Ramos (cell line): ENCODE results near the gene WDFY2.
"Not testable (repeated sequence)": the region's sequence is repeated elsewhere in the genome, so short reads cannot be mapped to it uniquely, and the experiment has no call there.

ENCODE experiments used
- in situ Hi-C: fragments of 300-500 bp; cut with MboI; formaldehyde crosslinking; loops from one replicate; pipeline ENCODE4 v1.14.3; 2022; ENCODE audit warnings: low sequenced_read_pairs; ENCODE audit not compliant: unreplicated experiment

Gene WDFY2

DNA sequence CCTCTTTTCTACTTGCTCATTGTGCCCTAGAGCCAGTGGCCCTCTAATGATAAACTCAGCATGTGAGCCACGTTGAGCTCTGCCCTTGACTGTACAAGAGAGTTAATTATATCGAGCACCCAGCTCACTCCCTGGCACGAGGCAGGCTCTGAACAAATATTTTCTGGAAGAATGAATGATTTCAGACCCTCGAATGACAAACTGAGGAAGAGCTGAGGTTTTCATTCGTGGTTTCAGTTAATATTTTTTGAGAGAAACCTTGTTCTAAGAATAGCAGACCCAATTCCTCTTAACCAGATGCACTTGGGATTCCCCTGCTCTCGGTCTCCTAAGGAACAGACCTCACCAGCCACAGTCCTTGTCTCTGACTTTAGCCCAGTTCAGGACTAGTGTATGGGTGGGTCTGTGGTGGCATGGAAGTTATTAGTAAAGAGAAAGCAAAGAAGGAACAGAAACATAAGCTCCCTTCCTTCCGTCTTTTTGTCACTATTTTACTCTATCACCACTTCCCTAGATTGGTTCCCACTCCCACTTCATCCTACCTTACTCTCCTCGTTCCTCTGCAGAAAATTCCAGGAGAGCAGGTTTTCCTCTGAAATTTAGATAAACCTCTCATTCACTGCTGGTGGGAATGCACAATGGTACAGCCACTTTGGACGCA, 22.1 kb upstream of the WDFY2 start:
- in situ Hi-C loops = no loop called here

DNA sequence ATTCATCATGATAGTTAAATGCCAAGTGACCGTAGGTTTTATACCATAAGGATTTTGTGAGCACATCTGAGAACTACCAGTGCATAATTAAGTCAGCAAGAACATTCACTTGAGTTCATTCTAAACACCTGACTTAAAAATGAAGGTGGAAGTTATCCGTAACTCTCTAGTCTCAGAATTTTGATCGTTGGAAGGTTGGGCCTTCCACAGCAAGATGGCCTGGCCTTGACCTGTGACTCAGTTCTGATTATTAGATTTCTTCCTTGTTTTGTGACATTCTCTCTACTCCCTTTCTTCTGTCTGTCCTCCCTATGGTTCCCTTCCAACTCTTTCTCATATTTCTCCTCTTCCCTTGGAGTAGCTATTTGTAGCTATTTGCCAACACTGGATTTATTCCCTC, 20.0 kb upstream of the WDFY2 start:
- in situ Hi-C loops = no loop called here

GRCh38 chr13:51564671-51565070, 19.6 kb upstream of the WDFY2 start:
- in situ Hi-C loops = no loop called here

DNA sequence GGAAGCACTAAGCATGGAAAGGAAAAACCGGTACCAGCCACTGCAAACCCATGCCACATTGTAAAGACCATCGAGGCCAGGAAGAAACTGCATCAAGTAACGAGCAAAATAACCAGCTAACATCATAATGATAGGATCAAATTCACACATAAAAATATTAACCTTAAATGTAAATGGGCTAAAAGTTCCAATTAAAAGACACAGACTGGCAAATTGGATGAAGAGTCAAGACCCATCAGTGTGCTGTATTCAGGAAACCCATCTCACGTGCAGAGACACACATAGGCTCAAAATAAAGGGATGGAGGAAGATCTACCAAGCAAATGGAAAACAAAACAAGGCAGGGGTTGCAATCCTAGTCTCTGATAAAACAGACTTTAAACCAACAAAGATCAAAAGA, 15.3 kb upstream of the WDFY2 start:
- in situ Hi-C loops = not testable (repeated sequence)

GRCh38 chr13:51576754-51577153, 7.5 kb upstream of the WDFY2 start:
- in situ Hi-C loops = loop anchor here (25.0 kb wide), 1 partner anchor 211 kb away; no protein-coding TSS in a partner anchor

DNA sequence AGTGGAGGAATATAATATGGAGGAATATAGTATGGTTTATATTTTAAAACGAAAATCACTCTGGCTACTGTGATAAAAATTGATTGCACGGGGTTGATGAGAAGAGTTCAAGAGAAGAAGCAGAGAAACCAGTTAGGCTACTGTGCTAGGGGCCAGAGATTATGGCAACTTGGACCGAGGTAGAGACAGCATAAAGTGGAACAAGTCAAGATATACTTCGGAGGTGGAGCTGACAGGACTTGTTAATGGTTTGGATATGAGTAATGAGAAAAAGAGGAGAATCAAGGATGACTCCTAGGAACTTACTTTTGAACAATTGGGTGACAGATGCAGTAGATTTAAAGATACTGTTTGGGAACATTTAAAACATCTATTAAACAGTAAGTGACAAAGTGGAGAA, 6.6 kb upstream of the WDFY2 start:
- in situ Hi-C loops = loop anchor here (25.0 kb wide), 1 partner anchor 210 kb away; no protein-coding TSS in a partner anchor

DNA sequence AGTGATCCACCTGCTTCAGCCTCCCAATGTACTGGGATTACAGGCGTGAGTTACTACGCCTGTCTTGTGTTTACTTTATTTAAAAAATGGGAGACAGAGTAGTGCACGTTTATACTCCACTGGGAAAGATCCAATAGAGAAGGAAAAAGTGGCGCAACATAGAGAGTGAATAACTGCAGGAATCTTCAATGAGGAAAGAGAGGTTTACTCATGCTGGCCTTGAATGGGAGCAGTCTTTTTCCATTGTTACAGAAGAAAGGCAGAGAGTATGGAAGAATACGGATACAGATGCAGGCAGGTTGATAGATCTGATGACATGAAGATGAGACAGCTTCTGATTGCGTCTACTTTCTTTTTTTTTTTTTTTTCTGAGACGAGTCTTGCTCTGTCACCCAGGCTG, 4.6 kb upstream of the WDFY2 start:
- in situ Hi-C loops = loop anchor here (25.0 kb wide), 1 partner anchor 208 kb away; no protein-coding TSS in a partner anchor

DNA sequence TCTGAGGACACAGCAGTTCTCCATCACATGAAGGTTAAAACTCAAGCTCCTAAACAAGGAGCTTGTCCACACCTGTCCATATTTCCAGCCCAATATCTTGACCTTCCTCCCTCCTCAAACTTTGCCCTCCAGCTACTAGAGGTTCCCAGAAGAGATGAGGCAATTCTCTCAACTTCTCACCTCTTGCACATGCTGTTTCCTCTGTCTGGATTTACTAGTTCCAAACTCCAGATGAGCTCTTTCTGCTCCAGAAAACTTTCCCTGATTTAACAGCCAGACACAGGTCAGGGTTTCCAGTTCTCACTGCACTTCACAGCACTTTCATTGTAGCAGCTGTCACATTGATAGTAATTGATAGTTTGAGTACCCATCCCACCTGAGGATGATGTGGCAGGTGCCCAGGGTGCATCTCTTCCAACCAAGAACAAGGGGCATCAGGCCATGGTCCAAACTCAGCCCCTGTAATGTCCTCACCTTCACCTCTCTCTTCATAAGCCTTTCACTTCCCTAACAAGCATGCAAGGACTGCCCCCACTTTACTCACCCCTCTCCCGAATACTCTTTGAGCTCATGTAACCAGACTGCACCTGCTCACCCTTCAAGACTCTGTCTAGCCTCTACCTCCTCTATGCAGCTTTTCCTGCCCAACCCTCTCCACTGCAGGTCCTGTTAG, 3.0 kb upstream of the WDFY2 start:
- in situ Hi-C loops = loop anchor here (25.0 kb wide), 1 partner anchor 206 kb away; no protein-coding TSS in a partner anchor

DNA sequence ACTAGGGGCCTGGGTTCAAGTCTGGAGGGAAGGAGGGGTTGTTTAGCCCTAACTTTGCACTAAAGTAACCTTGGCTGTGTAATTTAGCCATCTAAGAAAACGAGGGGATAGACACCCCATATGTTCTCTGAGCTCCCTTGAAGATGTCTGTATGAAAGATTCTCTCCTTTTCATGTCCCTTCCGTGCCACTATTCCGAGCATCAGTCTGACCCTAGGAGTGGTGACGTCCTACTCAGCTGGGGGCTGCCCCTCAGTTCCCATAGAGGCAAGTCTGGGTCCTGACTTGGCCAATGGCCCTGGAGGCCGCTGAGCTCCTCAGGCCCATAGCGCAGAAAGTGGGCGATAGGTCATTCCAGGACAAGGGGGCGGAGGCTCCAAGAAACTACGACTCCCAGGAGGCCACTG, 790 bp upstream of the WDFY2 start:
- in situ Hi-C loops = loop anchor here (25.0 kb wide), 1 partner anchor 204 kb away; no protein-coding TSS in a partner anchor

GRCh38 chr13:51584731-51585672, 740 bp downstream of the WDFY2 start:
- in situ Hi-C loops = loop anchor here (25.0 kb wide), 1 partner anchor 202 kb away; no protein-coding TSS in a partner anchor

DNA sequence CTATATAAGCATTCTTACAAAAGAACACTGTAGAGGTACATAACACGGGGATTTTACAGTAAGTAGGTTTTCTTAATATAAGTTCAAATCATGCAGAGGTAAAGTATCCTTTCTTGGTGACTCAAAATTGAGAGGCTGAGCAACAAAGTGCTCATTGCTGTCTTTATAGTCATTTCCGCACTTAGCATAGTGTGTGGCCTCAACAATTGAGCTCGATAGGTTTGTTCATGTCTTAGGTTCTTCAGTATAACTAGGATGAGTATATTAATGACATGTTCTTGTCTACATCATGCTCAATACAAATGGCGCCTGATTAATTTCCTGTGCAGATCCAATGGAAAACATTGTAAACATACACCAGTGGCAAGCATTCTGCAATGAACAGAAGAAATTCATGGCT, 1.4 kb downstream of the WDFY2 start:
- in situ Hi-C loops = loop anchor here (25.0 kb wide), 1 partner anchor 202 kb away; no protein-coding TSS in a partner anchor

DNA sequence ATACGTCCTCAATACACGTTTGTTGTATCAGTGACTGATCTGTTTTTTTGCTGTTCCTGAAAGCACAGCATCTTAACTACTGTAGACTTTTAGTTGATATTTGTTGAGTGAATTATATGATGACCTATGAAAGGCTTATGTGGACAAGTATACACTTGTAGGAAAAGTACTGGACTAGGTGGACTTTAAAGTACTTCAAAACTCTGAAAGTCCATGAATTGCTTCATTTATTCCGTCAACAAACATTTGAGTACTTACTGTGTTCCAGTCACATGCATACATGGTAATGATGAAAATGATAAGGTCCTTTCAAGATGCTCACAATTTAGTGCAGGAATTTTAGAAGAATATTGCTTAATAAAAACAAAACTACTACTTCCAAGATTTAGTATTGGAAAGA, 3.1 kb downstream of the WDFY2 start:
- in situ Hi-C loops = loop anchor here (25.0 kb wide), 1 partner anchor 200 kb away; no protein-coding TSS in a partner anchor

DNA sequence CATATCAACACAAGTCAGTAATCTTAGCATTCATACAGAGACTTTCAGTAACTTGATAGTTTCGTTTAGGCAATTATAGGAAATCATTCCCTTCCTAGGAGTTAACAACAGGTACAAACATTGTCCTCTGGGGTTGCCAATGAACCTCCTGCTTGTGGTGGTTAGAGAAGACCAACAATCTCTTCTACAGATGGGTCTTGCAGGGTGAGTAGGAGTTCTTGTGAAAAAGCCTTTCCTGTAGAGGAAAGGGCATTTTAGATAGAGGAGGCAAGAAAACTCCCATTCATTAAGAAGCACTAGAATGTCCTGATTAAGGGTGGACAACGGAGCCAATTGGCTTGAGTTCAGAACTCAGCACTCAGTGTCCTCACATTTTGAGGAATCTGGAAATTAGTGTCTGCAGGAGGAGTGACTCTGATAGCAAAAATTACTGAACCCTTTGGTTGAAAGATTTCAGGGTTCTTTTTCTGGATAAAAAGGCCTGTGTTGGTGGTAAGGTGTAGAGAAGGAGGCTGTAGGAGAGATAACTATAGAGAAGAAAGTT, 4.2 kb downstream of the WDFY2 start:
- in situ Hi-C loops = loop anchor here (25.0 kb wide), 1 partner anchor 199 kb away; no protein-coding TSS in a partner anchor

DNA sequence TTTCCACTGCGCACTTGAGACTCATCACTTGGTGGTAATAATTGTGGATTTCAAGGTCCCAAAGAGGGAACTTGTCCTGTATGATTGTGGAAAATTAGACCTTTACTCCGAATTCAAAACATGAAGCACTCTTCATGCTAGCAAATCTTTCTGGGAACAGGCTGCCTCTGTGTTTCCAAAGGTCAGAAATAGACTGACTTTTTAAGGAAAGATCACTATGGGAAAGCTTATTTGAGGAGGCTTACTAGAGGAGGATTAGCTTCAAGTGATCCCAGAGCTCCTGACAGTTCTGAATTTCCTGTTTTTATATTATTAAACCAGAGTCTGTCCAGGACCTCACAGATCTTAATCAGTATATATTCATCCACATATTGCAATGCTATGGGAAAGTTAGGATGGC, 5.5 kb downstream of the WDFY2 start:
- in situ Hi-C loops = loop anchor here (25.0 kb wide), 1 partner anchor 198 kb away; no protein-coding TSS in a partner anchor

- in situ Hi-C loops = loop anchor here (25.0 kb wide), 1 partner anchor 197 kb away; no protein-coding TSS in a partner anchor
These were observed 6.1 kb downstream of the WDFY2 start for GRCh38 chr13:51590231-51590970.

- in situ Hi-C loops = loop anchor here (25.0 kb wide), 1 partner anchor 196 kb away; no protein-coding TSS in a partner anchor
These were observed 6.8 kb downstream of the WDFY2 start for GRCh38 chr13:51590971-51591627.

DNA sequence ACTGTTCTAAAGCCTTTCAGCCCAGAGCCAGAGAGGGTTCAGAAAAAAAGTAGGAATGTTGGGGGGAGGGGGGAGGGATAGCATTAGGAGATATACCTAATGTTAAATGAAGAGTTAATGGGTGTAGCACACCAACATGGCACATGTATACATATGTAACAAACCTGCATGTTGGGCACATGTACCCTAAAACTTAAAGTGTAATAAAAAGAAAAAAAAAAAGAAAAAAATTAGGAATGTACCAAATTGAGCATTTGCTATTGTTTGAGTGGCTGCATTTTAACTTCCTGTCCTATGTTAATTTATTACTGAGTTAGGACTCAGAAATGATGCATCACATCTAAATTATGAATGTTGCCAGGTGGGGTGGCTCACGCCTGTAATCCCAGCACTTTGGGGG, 7.7 kb downstream of the WDFY2 start:
- in situ Hi-C loops = loop anchor here (25.0 kb wide), 1 partner anchor 195 kb away; no protein-coding TSS in a partner anchor

- in situ Hi-C loops = loop anchor here (25.0 kb wide), 1 partner anchor 193 kb away; no protein-coding TSS in a partner anchor
These were observed 10.2 kb downstream of the WDFY2 start for GRCh38 chr13:51594432-51594831.
